LNCaP clone FGC (cell line): ENCODE measurements around the gene CPNE4.

Experiments
- DNase-seq: peaks from one replicate; pipeline ENCODE4 v3.0.0-alpha.2; 2011; ENCODE audit warnings: low read depth
- H3K4me3 ChIP-seq: 2 replicates; pipeline ENCODE4 v1.5.1; 2011; ENCODE audit warnings: mild to moderate bottlenecking, low read depth, low read length, control low read depth
- CTCF ChIP-seq: IDR thresholded peaks from 2 replicates; pipeline ENCODE4 v1.5.1; 2012; ENCODE audit warnings: mild to moderate bottlenecking; ENCODE audit not compliant: control insufficient read depth, insufficient read depth; ENCODE audit errors: extremely low read depth

Gene CPNE4

GRCh38 chr3:131645638-131646037, 389.2 kb downstream of the CPNE4 start:
- DNase-seq = no peak
- no peak for TF ChIP-seq CTCF
- no peak overlapping the region for H3K4me3 ChIP-seq

- no peak overlapping the region for H3K4me3 ChIP-seq
- no peak for DNase-seq
- no peak for TF ChIP-seq CTCF
Measured at GRCh38 chr3:131636266-131636775, 398.5 kb downstream of the CPNE4 start.

GRCh38 chr3:131630807-131631206, 404.0 kb downstream of the CPNE4 start:
- no peak for TF ChIP-seq CTCF
- no peak overlapping the region for H3K4me3 ChIP-seq
- DNase-seq = no peak

- TF ChIP-seq CTCF = no peak
- DNase-seq = no peak
- no peak overlapping the region for H3K4me3 ChIP-seq
Measured at GRCh38 chr3:131630097-131630496, 404.7 kb downstream of the CPNE4 start.

GRCh38 chr3:131623431-131623830, 411.4 kb downstream of the CPNE4 start:
- TF ChIP-seq CTCF = no peak
- no peak overlapping the region for H3K4me3 ChIP-seq
- no peak for DNase-seq

GRCh38 chr3:131622726-131623125, 412.1 kb downstream of the CPNE4 start:
- no peak for DNase-seq
- no peak overlapping the region for H3K4me3 ChIP-seq
- no peak for TF ChIP-seq CTCF

- TF ChIP-seq CTCF = no peak
- no peak overlapping the region for H3K4me3 ChIP-seq
- no peak for DNase-seq
Measured at GRCh38 chr3:131620977-131621376, 413.8 kb downstream of the CPNE4 start.
